HEK293T (cell line): ENCODE data around the gene RAPGEF4.

ENCODE experiments used
- CTCF ChIA-PET: fragments of 350-600 bp; formaldehyde crosslinking; extraction: SDS; loops from one replicate; lab custom pipeline; 2021; ENCODE audit warnings: antibody characterized with exemption, inconsistent platforms; lab: Yijun Ruan, JAX
- POLR2A ChIA-PET: fragments of 350-600 bp; formaldehyde crosslinking; extraction: SDS; loops from one replicate; lab custom pipeline; 2020; ENCODE audit warnings: antibody characterized with exemption, inconsistent platforms; lab: Yijun Ruan, JAX
- DNase-seq: peaks from one replicate; pipeline ENCODE4 v3.0.0; 2012; ENCODE audit warnings: mixed read lengths; ENCODE audit errors: extremely low spot score
- ARNT ChIP-seq: fragments of 450-650 bp; IDR thresholded peaks from 2 replicates; pipeline ENCODE4 v1.6.1; 2017; ENCODE audit warnings: mild to moderate bottlenecking
- BHLHE40 ChIP-seq: fragments of 450-650 bp; IDR thresholded peaks from 2 replicates; pipeline ENCODE4 v1.6.1; 2016; ENCODE audit warnings: mild to moderate bottlenecking, moderate library complexity, borderline replicate concordance
- CTBP1 ChIP-seq: fragments of 450-650 bp; IDR thresholded peaks from 2 replicates; pipeline ENCODE4 v1.6.1; 2016; ENCODE audit warnings: borderline replicate concordance
- ELF4 ChIP-seq: fragments of 450-650 bp; IDR thresholded peaks from 2 replicates; pipeline ENCODE4 v1.6.1; 2017; ENCODE audit warnings: antibody characterized with exemption
- FOXA1 ChIP-seq: fragments of 450-650 bp; IDR thresholded peaks from 2 replicates; pipeline ENCODE4 v1.6.1; 2016; ENCODE audit warnings: mild to moderate bottlenecking
- FOXK2 ChIP-seq: fragments of 450-650 bp; IDR thresholded peaks from 2 replicates; pipeline ENCODE4 v1.6.1; 2016; ENCODE audit warnings: mild to moderate bottlenecking
- FOXM1 ChIP-seq: fragments of 450-650 bp; IDR thresholded peaks from 2 replicates; pipeline ENCODE4 v1.6.1; 2017; ENCODE audit warnings: mild to moderate bottlenecking, borderline replicate concordance
- HDGF ChIP-seq: fragments of 450-650 bp; IDR thresholded peaks from 2 replicates; pipeline ENCODE4 v1.6.1; 2017; ENCODE audit warnings: antibody characterized with exemption, borderline replicate concordance
- L3MBTL2 ChIP-seq: fragments of 450-650 bp; conservative IDR thresholded peaks from 2 replicates; pipeline ENCODE4 v1.6.1; 2016; ENCODE audit warnings: mild to moderate bottlenecking
- LEF1 ChIP-seq: fragments of 450-650 bp; IDR thresholded peaks from 2 replicates; pipeline ENCODE4 v1.6.1; 2017; ENCODE audit warnings: mild to moderate bottlenecking, borderline replicate concordance
- NFRKB ChIP-seq: fragments of 450-650 bp; IDR thresholded peaks from 2 replicates; pipeline ENCODE4 v1.6.1; 2016; ENCODE audit warnings: mild to moderate bottlenecking, moderate library complexity
- SP1 ChIP-seq: fragments of 450-650 bp; IDR thresholded peaks from 2 replicates; pipeline ENCODE4 v1.6.1; 2017
- SUZ12 ChIP-seq: fragments of 450-650 bp; IDR thresholded peaks from 2 replicates; pipeline ENCODE4 v1.6.1; 2016; ENCODE audit warnings: mild to moderate bottlenecking
- TARDBP ChIP-seq: fragments of 450-650 bp; IDR thresholded peaks from 2 replicates; pipeline ENCODE4 v1.6.1; 2016
- ZNF384 ChIP-seq: fragments of 450-650 bp; IDR thresholded peaks from 2 replicates; pipeline ENCODE4 v1.6.1; 2016
- TF ChIP-seq, protein P1 (sequence below): fragments of 450-650 bp; IDR thresholded peaks from 2 replicates; pipeline ENCODE4 v1.6.1; 2016

Gene RAPGEF4

GRCh38 chr2:172877826-172878225 is 142.2 kb downstream of the RAPGEF4 start:
- no peak for DNase-seq
- no peak for TF ChIP-seq CTBP1
- no peak for TF ChIP-seq ARNT
- TF ChIP-seq ELF4, result no peak
- no peak for TF ChIP-seq ZNF384
- TF ChIP-seq, protein P1, sequence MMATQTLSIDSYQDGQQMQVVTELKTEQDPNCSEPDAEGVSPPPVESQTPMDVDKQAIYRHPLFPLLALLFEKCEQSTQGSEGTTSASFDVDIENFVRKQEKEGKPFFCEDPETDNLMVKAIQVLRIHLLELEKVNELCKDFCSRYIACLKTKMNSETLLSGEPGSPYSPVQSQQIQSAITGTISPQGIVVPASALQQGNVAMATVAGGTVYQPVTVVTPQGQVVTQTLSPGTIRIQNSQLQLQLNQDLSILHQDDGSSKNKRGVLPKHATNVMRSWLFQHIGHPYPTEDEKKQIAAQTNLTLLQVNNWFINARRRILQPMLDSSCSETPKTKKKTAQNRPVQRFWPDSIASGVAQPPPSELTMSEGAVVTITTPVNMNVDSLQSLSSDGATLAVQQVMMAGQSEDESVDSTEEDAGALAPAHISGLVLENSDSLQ, result no peak
- no peak for TF ChIP-seq FOXK2
- TF ChIP-seq SUZ12, result no peak
- no peak for TF ChIP-seq FOXA1
- TF ChIP-seq L3MBTL2, result no peak
- no peak for TF ChIP-seq HDGF
- no peak for TF ChIP-seq SP1
- TF ChIP-seq LEF1, result no peak
- no peak for TF ChIP-seq FOXM1
- no peak for TF ChIP-seq TARDBP
- no peak for TF ChIP-seq BHLHE40
- TF ChIP-seq NFRKB, result no peak
- CTCF ChIA-PET, result no interaction called here
- POLR2A ChIA-PET, result no interaction called here

- POLR2A ChIA-PET, result no interaction called here
These were observed 142.6 kb downstream of the RAPGEF4 start for GRCh38 chr2:172878260-172878659.

DNA sequence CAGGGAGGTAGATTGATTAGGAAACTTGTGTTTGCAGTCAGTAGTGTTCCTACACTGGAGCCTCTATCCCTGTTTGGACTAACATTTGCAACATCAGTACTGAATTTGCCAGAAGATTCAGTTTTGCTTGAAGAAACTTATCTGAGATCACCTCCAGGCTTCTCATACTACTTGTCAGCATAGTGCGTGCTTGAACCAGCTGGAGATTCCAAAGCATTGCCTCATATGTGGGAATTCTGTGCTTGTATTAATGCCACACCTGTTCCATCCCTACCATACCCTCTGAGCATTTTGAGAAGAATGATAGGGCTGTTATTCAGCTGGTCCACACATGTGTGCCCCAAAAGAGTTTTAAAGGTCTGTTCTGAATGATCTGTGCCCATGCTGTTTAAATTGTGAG is 148.7 kb downstream of the RAPGEF4 start:
- no peak for DNase-seq
- CTCF ChIA-PET, result no interaction called here
- POLR2A ChIA-PET, result no interaction called here
- no peak for TF ChIP-seq L3MBTL2

More at GRCh38 chr2:172878260-172878659, 142.6 kb downstream of the RAPGEF4 start:
- DNase-seq, result no peak
- CTCF ChIA-PET, result no interaction called here
- TF ChIP-seq TARDBP, result no peak
- no peak for TF ChIP-seq FOXK2
- TF ChIP-seq CTBP1, result no peak
- TF ChIP-seq LEF1, result no peak
- TF ChIP-seq ZNF384, result no peak
- TF ChIP-seq HDGF, result no peak
- TF ChIP-seq FOXA1, result no peak
- TF ChIP-seq FOXM1, result no peak
- TF ChIP-seq L3MBTL2, result no peak
- TF ChIP-seq ELF4, result no peak
- TF ChIP-seq NFRKB, result no peak
- no peak for TF ChIP-seq SP1
- TF ChIP-seq, protein P1, result no peak
- no peak for TF ChIP-seq ARNT

GRCh38 chr2:172885996-172886395 is 150.4 kb downstream of the RAPGEF4 start:
- CTCF ChIA-PET, result interaction anchor here (0.6 kb wide), 1 partner anchor 16 kb away, joined by 3 read pairs; no protein-coding TSS in a partner anchor
- POLR2A ChIA-PET, result no interaction called here
- no peak for TF ChIP-seq L3MBTL2
- no peak for TF ChIP-seq CTBP1
- TF ChIP-seq NFRKB, result no peak
- TF ChIP-seq ARNT, result no peak
- no peak for TF ChIP-seq TARDBP
- no peak for TF ChIP-seq LEF1
- DNase-seq, result no peak

GRCh38 chr2:172887280-172887679 is 151.6 kb downstream of the RAPGEF4 start:
- ChIA-PET CTCF (no interaction called here), POLR2A (no interaction called here)
- TF ChIP-seq LEF1 (no peak), FOXA1 (no peak), TARDBP (no peak), L3MBTL2 (no peak), CTBP1 (no peak)
- TF ChIP-seq, protein P1, result no peak
- no peak for DNase-seq

DNA sequence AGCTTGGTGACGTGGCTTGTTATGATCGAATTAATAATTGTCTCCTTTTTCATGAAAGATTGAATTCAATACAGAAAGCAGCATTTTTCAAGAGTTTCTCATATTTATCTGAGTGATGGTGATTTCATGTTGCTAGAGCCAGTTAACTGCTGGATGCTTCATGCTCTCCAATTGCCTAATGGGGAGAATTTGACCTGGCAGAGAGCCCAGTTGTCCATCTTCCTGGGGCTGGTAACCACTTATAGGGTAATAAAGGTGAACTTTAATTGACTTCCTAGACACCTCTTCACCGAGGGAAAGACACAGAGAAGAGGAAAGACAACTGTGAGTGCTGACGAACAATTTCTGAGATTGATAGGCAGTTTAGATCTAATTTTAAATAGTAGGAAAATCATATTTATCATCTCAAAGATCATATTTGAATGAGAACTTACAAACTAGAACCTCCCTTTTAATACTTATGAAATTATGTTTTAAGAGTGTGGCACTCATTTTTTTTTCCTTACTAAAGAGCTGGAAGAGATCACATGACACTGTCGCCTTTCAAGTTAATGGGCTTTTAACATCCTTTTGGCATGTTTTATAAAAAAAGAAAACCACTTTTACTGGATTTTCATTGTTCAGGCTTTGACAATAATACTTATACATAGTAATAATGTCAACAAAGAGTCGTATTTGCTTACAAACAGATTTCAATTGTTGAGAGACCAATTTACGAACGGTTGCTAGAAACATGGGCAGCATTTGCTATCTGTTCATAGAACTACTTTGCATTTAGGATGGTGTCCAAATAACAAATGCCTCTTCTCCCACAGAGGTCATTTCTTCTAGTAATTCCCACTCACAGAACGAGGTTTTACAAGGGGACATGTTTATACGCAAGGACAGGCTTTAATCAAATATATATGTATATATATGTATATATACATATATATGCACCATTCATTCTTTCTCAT is 153.3 kb downstream of the RAPGEF4 start:
- CTCF ChIA-PET, result no interaction called here

GRCh38 chr2:172889768-172890430 is 154.3 kb downstream of the RAPGEF4 start:
- CTCF ChIA-PET, result no interaction called here
- no peak for DNase-seq
- no peak for TF ChIP-seq TARDBP
- POLR2A ChIA-PET, result no interaction called here

More for the DNA sequence above, 153.3 kb downstream of the RAPGEF4 start:
- TF ChIP-seq TARDBP, result no peak
- POLR2A ChIA-PET, result no interaction called here
- DNase-seq, result no peak
